GM18520 (cell line): ENCODE data around the gene RREB1.
A peak's percentile ranks its signal among the peaks of the same experiment; 100 is the strongest.

Experiments
- ATAC-seq: cut with Tn5 transposase; IDR thresholded peaks from one replicate; pipeline ENCODE4 v1.9.1; 2021; ENCODE audit not compliant: unreplicated experiment

RREB1 gene

GRCh38 chr6:7215131-7215530 is 107.4 kb downstream of the RREB1 start:
- no peak for ATAC-seq

- no peak for ATAC-seq
Observed at GRCh38 chr6:7215798-7216231, 108.1 kb downstream of the RREB1 start.

GRCh38 chr6:7216941-7217621 is 109.3 kb downstream of the RREB1 start:
- no peak for ATAC-seq

- no peak for ATAC-seq
Observed at GRCh38 chr6:7218406-7218988, 110.7 kb downstream of the RREB1 start.

GRCh38 chr6:7219310-7219709 is 111.5 kb downstream of the RREB1 start:
- ATAC-seq, result no peak

- no peak for ATAC-seq
Observed at GRCh38 chr6:7222197-7222596, 114.4 kb downstream of the RREB1 start.

GRCh38 chr6:7224731-7225130 is 117.0 kb downstream of the RREB1 start:
- no peak for ATAC-seq

- no peak for ATAC-seq
Observed at GRCh38 chr6:7228662-7229375, 121.1 kb downstream of the RREB1 start.

GRCh38 chr6:7229376-7230326 is 121.9 kb downstream of the RREB1 start:
- no peak for ATAC-seq

- no peak for ATAC-seq
Observed at GRCh38 chr6:7230327-7230691, 122.5 kb downstream of the RREB1 start.

- no peak for ATAC-seq
Observed at GRCh38 chr6:7230956-7231713, 123.4 kb downstream of the RREB1 start.

- ATAC-seq, result no peak
Observed at GRCh38 chr6:7232351-7232750, 124.6 kb downstream of the RREB1 start.

GRCh38 chr6:7234547-7234946 is 126.8 kb downstream of the RREB1 start:
- no peak for ATAC-seq

GRCh38 chr6:7235712-7236305 is 128.0 kb downstream of the RREB1 start:
- no peak for ATAC-seq

GRCh38 chr6:7236306-7237209 is 128.8 kb downstream of the RREB1 start:
- peak; percentile 67 for ATAC-seq

- no peak for ATAC-seq
Observed at GRCh38 chr6:7237653-7238188, 130.0 kb downstream of the RREB1 start.

- ATAC-seq, result no peak
Observed at GRCh38 chr6:7238526-7238899, 130.8 kb downstream of the RREB1 start.

GRCh38 chr6:7238900-7239589 is 131.3 kb downstream of the RREB1 start:
- no peak for ATAC-seq
